ENCODE results near the gene B9D2.

DNA sequence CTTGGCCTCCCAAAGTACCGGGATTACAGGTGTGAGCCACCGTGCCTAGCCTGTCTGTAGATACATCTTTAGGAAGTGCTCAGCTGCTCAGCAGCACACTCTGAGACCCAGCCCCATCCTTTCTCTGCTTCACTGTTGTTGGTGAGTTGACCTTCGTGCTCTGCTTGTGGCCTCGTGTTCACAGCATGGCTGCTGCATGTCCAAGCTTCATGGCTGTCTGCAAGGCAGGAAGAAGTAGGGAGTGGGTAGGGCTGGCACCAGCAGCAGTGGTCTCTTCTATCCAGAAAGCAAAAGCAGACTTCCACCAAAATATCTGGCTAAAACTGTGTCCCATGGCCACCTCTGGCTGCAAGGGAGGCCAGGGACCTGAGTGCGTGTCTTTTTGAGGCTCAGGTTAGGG is 49.0 kb upstream of the B9D2 start:
- TF ChIP-seq, protein P1, sequence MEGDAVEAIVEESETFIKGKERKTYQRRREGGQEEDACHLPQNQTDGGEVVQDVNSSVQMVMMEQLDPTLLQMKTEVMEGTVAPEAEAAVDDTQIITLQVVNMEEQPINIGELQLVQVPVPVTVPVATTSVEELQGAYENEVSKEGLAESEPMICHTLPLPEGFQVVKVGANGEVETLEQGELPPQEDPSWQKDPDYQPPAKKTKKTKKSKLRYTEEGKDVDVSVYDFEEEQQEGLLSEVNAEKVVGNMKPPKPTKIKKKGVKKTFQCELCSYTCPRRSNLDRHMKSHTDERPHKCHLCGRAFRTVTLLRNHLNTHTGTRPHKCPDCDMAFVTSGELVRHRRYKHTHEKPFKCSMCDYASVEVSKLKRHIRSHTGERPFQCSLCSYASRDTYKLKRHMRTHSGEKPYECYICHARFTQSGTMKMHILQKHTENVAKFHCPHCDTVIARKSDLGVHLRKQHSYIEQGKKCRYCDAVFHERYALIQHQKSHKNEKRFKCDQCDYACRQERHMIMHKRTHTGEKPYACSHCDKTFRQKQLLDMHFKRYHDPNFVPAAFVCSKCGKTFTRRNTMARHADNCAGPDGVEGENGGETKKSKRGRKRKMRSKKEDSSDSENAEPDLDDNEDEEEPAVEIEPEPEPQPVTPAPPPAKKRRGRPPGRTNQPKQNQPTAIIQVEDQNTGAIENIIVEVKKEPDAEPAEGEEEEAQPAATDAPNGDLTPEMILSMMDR (conservative IDR thresholded peaks at IDR 0.05 in 1 of 2, IDR thresholded peaks at IDR 0.05 in 1 of 2; ENCODE audit: extremely low read depth in 1 of 2, insufficient read depth in 1 of 2, low read depth in 1 of 2, low read length in 2 of 2), result no peak
- no peak for TF ChIP-seq EZH2 (IDR thresholded peaks at IDR 0.05; ENCODE audit: borderline replicate concordance, low read length)

Data from mammary epithelial cell (primary cell).